ENCODE results near the gene SLX9. TPM values are rescaled to one million over a fixed set of nuclear protein-coding genes. Genes with fewer than 3 reads are reported as not detected.
A peak's percentile ranks its signal among the peaks of the same experiment; 100 is the strongest.

The SLX9 gene
- total and polyA plus RNA-seq, 8 donors, result 5.4 to 83.4 (median 19.3) TPM

- TF ChIP-seq POLR2A (IDR thresholded peaks at IDR 0.05), result no peak
- TF ChIP-seq CTCF (IDR thresholded peaks at IDR 0.05), result no peak
- TF ChIP-seq POLR2AphosphoS5 (IDR thresholded peaks at IDR 0.05), result no peak
- TF ChIP-seq EP300 (IDR thresholded peaks at IDR 0.05), result no peak
- no peak for DNase-seq
- peak overlapping the region in 2 of 4 donors; percentile 44 to 52 for H3K4me3 ChIP-seq
- H3K36me3 ChIP-seq, result peaks cover 0 to 3% (median 0%) of the 10 kb centered on the region in 4 donors
- H3K9me3 ChIP-seq, result no peaks in the 10 kb centered on the region
- H3K27ac ChIP-seq, result no peak overlapping the region
- H3K27me3 ChIP-seq, result peaks cover 0 to 38% (median 25%) of the 10 kb centered on the region in 3 donors
- peaks cover 11 to 50% (median 23%) of the 10 kb centered on the region in 4 donors for H3K4me1 ChIP-seq
- 85 to 88% (median 86%) methylated on average over 14 to 15 of the region's 15 CpGs for WGBS, 5 donors
- intact Hi-C loops (cut with DNase I; ENCODE audit: low total_unique reads), result no loop called here
These were observed 22.3 kb upstream of the SLX9 start for GRCh38 chr21:44917446-44918106.

DNA sequence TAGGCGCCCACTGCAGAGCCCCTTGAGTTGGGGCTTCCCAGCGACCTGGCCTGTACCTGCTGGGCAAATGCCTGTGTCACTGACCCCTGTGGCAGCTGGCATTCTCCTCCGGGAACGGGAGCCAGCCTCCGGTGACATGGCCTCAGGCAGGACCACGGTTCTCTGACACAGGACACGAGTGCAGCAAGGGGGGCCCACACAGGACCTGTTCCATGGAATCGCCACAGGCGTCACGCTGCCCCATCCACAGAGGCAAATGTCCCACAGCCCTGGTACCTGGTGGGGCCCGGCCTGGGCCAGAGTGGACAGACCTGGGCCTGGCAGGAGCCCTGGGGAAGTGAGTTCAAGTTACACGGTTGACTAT, 21.7 kb upstream of the SLX9 start:
- DNase-seq, result no peak
- Histone ChIP-seq H3K27ac (no peak overlapping the region), H3K27me3 (peaks cover 0 to 38% (median 25%) of the 10 kb centered on the region in 3 donors), H3K36me3 (peaks cover 0 to 3% (median 0%) of the 10 kb centered on the region in 4 donors), H3K9me3 (no peaks in the 10 kb centered on the region), H3K4me1 (peaks cover 11 to 47% (median 21%) of the 10 kb centered on the region in 4 donors), H3K4me3 (peak overlapping the region in 2 of 4 donors; percentile 44 to 52)
- intact Hi-C loops (cut with DNase I; ENCODE audit: low total_unique reads), result no loop called here
- TF ChIP-seq POLR2A (IDR thresholded peaks at IDR 0.05) (no peak), CTCF (IDR thresholded peaks at IDR 0.05) (no peak), POLR2AphosphoS5 (IDR thresholded peaks at IDR 0.05) (no peak), EP300 (IDR thresholded peaks at IDR 0.05) (no peak)
- WGBS, 5 donors, result 70 to 87% (median 82%) methylated on average over 5 to 12 of the region's 12 CpGs

DNA sequence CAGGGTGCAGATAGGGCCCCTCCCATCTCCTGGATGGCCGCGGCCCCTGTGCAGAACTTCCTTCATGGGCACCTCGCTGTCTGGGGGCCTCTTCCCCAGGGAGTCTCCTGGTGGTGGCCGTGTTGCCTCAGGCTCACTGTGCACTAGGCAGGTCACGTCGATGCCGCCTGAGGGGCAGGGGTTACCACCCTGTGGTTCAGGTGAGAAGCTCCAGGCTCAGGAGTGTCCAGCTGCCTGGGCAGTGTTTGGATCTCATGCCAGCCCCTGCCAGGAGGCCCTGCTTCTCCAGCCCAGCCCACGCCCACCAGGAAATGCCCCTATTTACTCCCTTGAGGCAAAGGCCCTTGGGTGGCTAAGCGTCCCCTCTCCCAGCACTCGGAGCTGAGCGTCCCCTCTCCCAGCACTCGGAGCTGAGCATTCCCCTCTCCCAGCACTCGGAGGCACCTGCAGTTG, 21.2 kb upstream of the SLX9 start:
- TF ChIP-seq POLR2AphosphoS5 (IDR thresholded peaks at IDR 0.05), result no peak
- TF ChIP-seq CTCF (IDR thresholded peaks at IDR 0.05), result no peak
- no peak for TF ChIP-seq POLR2A (IDR thresholded peaks at IDR 0.05)
- no peak for TF ChIP-seq EP300 (IDR thresholded peaks at IDR 0.05)
- Histone ChIP-seq H3K36me3 (peaks cover 0 to 3% (median 0%) of the 10 kb centered on the region in 4 donors), H3K9me3 (no peaks in the 10 kb centered on the region), H3K4me1 (peaks cover 7 to 41% (median 16%) of the 10 kb centered on the region in 4 donors), H3K4me3 (peak overlapping the region in 2 of 4 donors; percentile 44 to 52), H3K27me3 (peaks cover 0 to 38% (median 25%) of the 10 kb centered on the region in 3 donors), H3K27ac (no peak overlapping the region)
- intact Hi-C loops (cut with DNase I; ENCODE audit: low total_unique reads), result no loop called here
- WGBS, 5 donors, result 43 to 81% (median 60%) methylated on average over 10 to 13 of the region's 13 CpGs
- no peak for DNase-seq

DNA sequence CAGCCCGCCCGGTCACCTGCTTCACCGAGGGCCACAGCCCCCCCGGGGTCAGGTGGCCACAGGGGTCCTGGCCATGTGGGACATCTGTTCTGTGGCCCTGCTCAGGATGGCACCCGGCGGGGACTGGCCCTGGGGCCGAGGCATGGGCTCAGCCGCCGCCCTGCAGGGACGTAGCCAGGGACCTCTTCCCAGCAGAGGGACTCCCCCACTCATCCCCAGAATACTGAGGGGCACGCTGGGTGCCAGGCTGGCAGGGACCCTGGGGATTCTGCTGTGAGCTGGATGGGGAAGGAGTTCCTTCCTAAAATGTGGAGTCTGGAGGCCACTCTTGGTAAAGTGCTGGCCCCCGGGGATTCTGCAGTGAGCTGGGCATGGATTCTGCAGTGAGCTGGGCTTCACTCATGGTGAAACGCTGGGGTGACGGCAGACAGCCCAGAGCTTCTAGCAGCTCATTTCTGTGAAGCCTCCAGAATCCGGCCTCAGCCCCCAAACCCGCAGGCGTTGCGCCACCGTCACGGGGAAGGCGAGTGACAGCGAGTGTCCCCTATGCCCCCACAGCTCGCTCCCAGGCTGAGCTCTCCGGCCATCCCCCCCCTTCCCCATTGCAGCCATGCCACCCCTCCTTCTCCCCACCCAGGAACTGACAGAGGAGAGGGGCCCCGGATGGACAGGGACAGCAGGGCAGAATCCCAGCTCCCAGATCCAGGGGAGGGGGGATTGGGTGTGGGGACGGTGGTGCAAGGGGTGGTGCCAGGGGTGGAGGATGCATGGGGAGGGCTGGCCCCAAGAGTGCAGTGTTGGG, 20.5 kb upstream of the SLX9 start:
- intact Hi-C loops (cut with DNase I; ENCODE audit: low total_unique reads), result no loop called here
- 36 to 68% (median 51%) methylated on average over 8 to 22 of the region's 26 CpGs for WGBS, 5 donors
- no peaks in the 10 kb centered on the region for H3K9me3 ChIP-seq
- H3K4me1 ChIP-seq, result peaks cover 0 to 37% (median 9%) of the 10 kb centered on the region in 4 donors
- peak overlapping the region; percentile 28 to 52 (median 44) for H3K4me3 ChIP-seq
- H3K27me3 ChIP-seq, result peaks cover 0 to 38% (median 25%) of the 10 kb centered on the region in 3 donors
- H3K27ac ChIP-seq, result peak overlapping the region in 3 of 5 donors; percentile 33 to 79 (median 63)
- no peak for TF ChIP-seq POLR2AphosphoS5 (IDR thresholded peaks at IDR 0.05)
- TF ChIP-seq CTCF (IDR thresholded peaks at IDR 0.05), result no peak
- TF ChIP-seq POLR2A (IDR thresholded peaks at IDR 0.05), result no peak
- no peak for TF ChIP-seq EP300 (IDR thresholded peaks at IDR 0.05)
- H3K36me3 ChIP-seq, result peaks cover 0 to 3% (median 0%) of the 10 kb centered on the region in 4 donors
- DNase-seq, result no peak

Measured in stomach (tissue), 9 donors.